Measurements from ENCODE around the gene PDE8A.

The PDE8A gene

DNA sequence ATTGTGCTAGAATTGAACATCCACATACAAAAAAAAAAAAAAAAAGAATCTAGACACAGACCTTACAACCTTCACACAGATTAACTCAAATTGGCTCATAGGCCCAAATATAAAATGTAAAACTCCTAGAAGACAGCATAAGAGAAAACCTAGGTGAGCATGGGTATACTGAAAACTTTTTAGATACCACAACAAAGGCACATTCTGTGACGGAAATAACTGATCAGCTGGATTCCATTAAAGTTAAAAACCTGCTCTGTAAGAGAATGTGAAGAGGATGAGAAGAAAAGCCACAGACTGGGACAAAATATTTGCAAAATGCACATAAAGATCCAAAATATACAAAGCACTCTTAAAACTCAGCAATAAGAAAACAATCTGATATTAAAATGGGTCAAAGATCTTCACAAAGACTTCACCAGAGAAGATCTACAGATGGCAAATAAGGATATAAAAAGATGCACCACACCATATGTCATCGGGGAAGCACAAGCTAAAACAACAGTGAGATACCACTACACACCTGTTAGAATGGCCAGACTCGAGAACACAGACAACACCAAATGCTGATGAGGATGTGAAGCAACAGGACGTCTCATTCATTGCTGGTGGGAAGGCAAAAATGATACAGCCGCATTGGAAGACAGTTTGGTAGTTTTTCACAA lies 167.9 kb downstream of the PDE8A start:
- no peak overlapping the region for H4K8ac ChIP-seq (ENCODE audit: low read depth, low read length)
- no peaks in the 10 kb centered on the region for H3K79me1 ChIP-seq (ENCODE audit: low read length)
- no peaks in the 10 kb centered on the region for H3K36me3 ChIP-seq (ENCODE audit: control insufficient read depth, insufficient read depth, low read length)
- no peaks in the 10 kb centered on the region for H3K27me3 ChIP-seq (ENCODE audit: insufficient read depth, low read length, poor library complexity)
- no CpG with 5 or more reads among the region's 5 CpGs for WGBS (ENCODE audit: extremely low coverage, insufficient coverage, low lambda C conversion rate)
- no peak overlapping the region for H2BK5ac ChIP-seq (ENCODE audit: low read length)
- H3K27ac ChIP-seq (ENCODE audit: low read depth, low read length), result no peak overlapping the region
- no peak overlapping the region for H3K4me2 ChIP-seq (ENCODE audit: low read length)
- H2AK5ac ChIP-seq (ENCODE audit: low read length), result no peak overlapping the region
- no peak for DNase-seq
- H3K4me3 ChIP-seq (ENCODE audit: low read length), result no peak overlapping the region
- no peak overlapping the region for H3K56ac ChIP-seq (ENCODE audit: low read length)
- no peak overlapping the region for H2BK15ac ChIP-seq (replicated peaks; ENCODE audit: low read depth)
- no peaks in the 10 kb centered on the region for H3K4me1 ChIP-seq (ENCODE audit: control insufficient read depth, low read depth, low read length)
- H3K9ac ChIP-seq (ENCODE audit: low read length), result no peak overlapping the region
- H3K79me2 ChIP-seq (ENCODE audit: control insufficient read depth, insufficient read depth, low read length), result no peaks in the 10 kb centered on the region
- H4K5ac ChIP-seq (ENCODE audit: low read length), result no peak overlapping the region
- no peak overlapping the region for H3K18ac ChIP-seq (ENCODE audit: low read length)
- no peak overlapping the region for H2BK120ac ChIP-seq (ENCODE audit: low read depth, low read length)
- no peak overlapping the region for H3K23ac ChIP-seq (ENCODE audit: low read length)
- H3K4ac ChIP-seq (ENCODE audit: low read depth, low read length), result no peak overlapping the region

DNA sequence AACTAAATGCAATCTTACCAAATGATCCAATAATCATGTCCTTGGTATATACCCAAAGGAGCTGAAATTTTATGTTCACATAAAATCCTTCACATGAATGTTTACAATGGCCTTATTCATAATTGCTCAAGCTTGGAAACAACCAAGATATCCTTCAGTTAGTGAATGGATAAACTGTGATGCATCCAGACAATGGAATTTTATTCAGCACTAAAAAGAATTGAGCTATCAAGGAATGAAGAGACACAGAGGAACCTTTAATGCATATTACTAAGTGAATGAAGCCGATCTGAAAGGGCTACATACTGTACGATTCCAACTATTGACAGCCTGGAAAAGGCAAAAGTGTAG lies 168.4 kb downstream of the PDE8A start:
- no peaks in the 10 kb centered on the region for H3K27me3 ChIP-seq (ENCODE audit: insufficient read depth, low read length, poor library complexity)
- H3K18ac ChIP-seq (ENCODE audit: low read length), result no peak overlapping the region
- no peaks in the 10 kb centered on the region for H3K4me1 ChIP-seq (ENCODE audit: control insufficient read depth, low read depth, low read length)
- H3K23ac ChIP-seq (ENCODE audit: low read length), result no peak overlapping the region
- WGBS (ENCODE audit: extremely low coverage, insufficient coverage, low lambda C conversion rate), result no CpG with 5 or more reads among the region's 2 CpGs
- H3K79me2 ChIP-seq (ENCODE audit: control insufficient read depth, insufficient read depth, low read length), result no peaks in the 10 kb centered on the region
- H3K56ac ChIP-seq (ENCODE audit: low read length), result no peak overlapping the region
- DNase-seq, result no peak
- no peak overlapping the region for H3K9ac ChIP-seq (ENCODE audit: low read length)
- no peak overlapping the region for H3K4me3 ChIP-seq (ENCODE audit: low read length)
- no peak overlapping the region for H3K27ac ChIP-seq (ENCODE audit: low read depth, low read length)
- no peak overlapping the region for H2BK5ac ChIP-seq (ENCODE audit: low read length)
- H2AK5ac ChIP-seq (ENCODE audit: low read length), result no peak overlapping the region
- no peak overlapping the region for H4K5ac ChIP-seq (ENCODE audit: low read length)
- H3K36me3 ChIP-seq (ENCODE audit: control insufficient read depth, insufficient read depth, low read length), result no peaks in the 10 kb centered on the region
- H3K79me1 ChIP-seq (ENCODE audit: low read length), result no peaks in the 10 kb centered on the region
- H2BK15ac ChIP-seq (replicated peaks; ENCODE audit: low read depth), result no peak overlapping the region
- no peak overlapping the region for H3K4me2 ChIP-seq (ENCODE audit: low read length)
- H3K4ac ChIP-seq (ENCODE audit: low read depth, low read length), result no peak overlapping the region
- no peak overlapping the region for H2BK120ac ChIP-seq (ENCODE audit: low read depth, low read length)
- H4K8ac ChIP-seq (ENCODE audit: low read depth, low read length), result no peak overlapping the region

DNA sequence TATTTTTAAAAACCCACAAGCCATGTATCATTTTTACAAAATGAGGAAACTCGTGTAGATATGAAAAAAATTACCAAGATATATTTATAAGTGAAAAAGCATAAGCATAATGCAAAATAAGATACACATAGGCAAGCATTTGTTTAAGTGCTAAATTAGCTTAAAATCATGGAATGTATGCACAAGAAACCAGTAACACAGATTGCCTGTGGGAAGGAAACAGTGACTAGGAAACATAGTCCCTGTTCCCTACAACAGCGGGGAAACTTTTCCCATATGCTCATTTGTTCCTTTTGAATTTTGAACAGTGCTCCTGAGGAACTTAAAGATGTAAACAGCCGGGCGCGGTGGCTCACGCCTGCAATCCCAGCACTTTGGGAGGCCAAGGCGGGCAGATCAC lies 169.5 kb downstream of the PDE8A start:
- WGBS (ENCODE audit: extremely low coverage, insufficient coverage, low lambda C conversion rate), result no CpG with 5 or more reads among the region's 7 CpGs

DNA sequence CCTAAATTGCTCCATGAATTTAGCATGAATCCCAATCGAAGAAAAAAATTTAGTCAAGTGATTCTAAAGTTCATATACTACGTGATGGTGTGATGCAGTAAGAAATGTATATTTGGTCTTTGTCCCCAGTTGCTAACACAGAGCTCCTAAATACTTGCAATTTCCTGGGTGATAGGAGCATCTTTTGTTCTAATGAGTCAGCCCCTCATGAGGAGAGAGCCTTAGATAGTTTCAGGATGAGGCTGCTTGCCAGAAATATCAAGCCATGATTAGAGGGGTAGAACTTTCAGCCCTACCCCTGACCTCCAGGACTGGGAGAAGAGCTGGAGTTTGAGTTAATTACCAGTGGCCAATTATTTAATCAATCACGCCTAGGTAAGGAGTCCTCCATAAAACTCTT lies 170.2 kb downstream of the PDE8A start:
- Histone ChIP-seq H2BK5ac (ENCODE audit: low read length) (no peak overlapping the region), H3K4ac (ENCODE audit: low read depth, low read length) (no peak overlapping the region), H3K36me3 (ENCODE audit: control insufficient read depth, insufficient read depth, low read length) (no peaks in the 10 kb centered on the region), H3K4me1 (ENCODE audit: control insufficient read depth, low read depth, low read length) (no peaks in the 10 kb centered on the region), H3K9ac (ENCODE audit: low read length) (no peak overlapping the region), H3K23ac (ENCODE audit: low read length) (no peak overlapping the region), H4K8ac (ENCODE audit: low read depth, low read length) (no peak overlapping the region), H3K4me3 (ENCODE audit: low read length) (no peak overlapping the region), H2BK15ac (replicated peaks; ENCODE audit: low read depth) (no peak overlapping the region), H3K27ac (ENCODE audit: low read depth, low read length) (no peak overlapping the region), H3K18ac (ENCODE audit: low read length) (no peak overlapping the region), H4K5ac (ENCODE audit: low read length) (no peak overlapping the region), H3K56ac (ENCODE audit: low read length) (no peak overlapping the region), H3K79me2 (ENCODE audit: control insufficient read depth, insufficient read depth, low read length) (no peaks in the 10 kb centered on the region), H3K4me2 (ENCODE audit: low read length) (no peak overlapping the region), H3K27me3 (ENCODE audit: insufficient read depth, low read length, poor library complexity) (no peaks in the 10 kb centered on the region), H2BK120ac (ENCODE audit: low read depth, low read length) (no peak overlapping the region), H2AK5ac (ENCODE audit: low read length) (no peak overlapping the region), H3K79me1 (ENCODE audit: low read length) (no peaks in the 10 kb centered on the region)
- WGBS (ENCODE audit: extremely low coverage, insufficient coverage, low lambda C conversion rate), result no CpG with 5 or more reads among the region's 3 CpGs
- DNase-seq, result peak; percentile 48

More for the DNA sequence above, 169.5 kb downstream of the PDE8A start:
- Histone ChIP-seq H3K56ac (ENCODE audit: low read length) (no peak overlapping the region), H3K23ac (ENCODE audit: low read length) (no peak overlapping the region), H2BK120ac (ENCODE audit: low read depth, low read length) (no peak overlapping the region), H3K27ac (ENCODE audit: low read depth, low read length) (no peak overlapping the region), H3K27me3 (ENCODE audit: insufficient read depth, low read length, poor library complexity) (no peaks in the 10 kb centered on the region), H3K4me3 (ENCODE audit: low read length) (no peak overlapping the region), H3K18ac (ENCODE audit: low read length) (no peak overlapping the region), H3K79me1 (ENCODE audit: low read length) (no peaks in the 10 kb centered on the region), H3K4me2 (ENCODE audit: low read length) (no peak overlapping the region), H3K9ac (ENCODE audit: low read length) (no peak overlapping the region), H2AK5ac (ENCODE audit: low read length) (no peak overlapping the region), H3K79me2 (ENCODE audit: control insufficient read depth, insufficient read depth, low read length) (no peaks in the 10 kb centered on the region), H2BK15ac (replicated peaks; ENCODE audit: low read depth) (no peak overlapping the region), H2BK5ac (ENCODE audit: low read length) (no peak overlapping the region), H3K4ac (ENCODE audit: low read depth, low read length) (no peak overlapping the region), H4K5ac (ENCODE audit: low read length) (no peak overlapping the region), H3K4me1 (ENCODE audit: control insufficient read depth, low read depth, low read length) (no peaks in the 10 kb centered on the region), H3K36me3 (ENCODE audit: control insufficient read depth, insufficient read depth, low read length) (no peaks in the 10 kb centered on the region), H4K8ac (ENCODE audit: low read depth, low read length) (no peak overlapping the region)
- DNase-seq, result no peak

DNA sequence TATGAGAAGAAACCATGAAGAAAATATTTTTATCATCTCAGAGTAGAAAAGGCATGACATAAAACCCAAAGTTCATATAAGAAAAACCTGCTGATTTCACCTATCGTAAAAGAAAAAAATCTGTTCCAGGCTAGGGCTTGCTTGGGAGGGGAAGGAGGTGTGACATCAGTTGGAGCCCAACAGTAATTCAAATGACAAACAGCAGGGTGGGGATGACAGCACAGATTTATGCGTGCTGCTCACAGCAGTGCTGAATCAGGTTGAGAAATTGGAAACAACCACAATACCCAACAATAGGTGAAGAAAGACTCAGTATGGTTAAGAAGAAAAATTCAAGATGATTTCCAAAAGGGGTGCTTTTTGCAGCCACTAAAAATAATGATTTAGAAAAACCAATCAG lies 172.4 kb downstream of the PDE8A start:
- H3K56ac ChIP-seq (ENCODE audit: low read length), result no peak overlapping the region
- no peak overlapping the region for H3K9ac ChIP-seq (ENCODE audit: low read length)
- H3K79me2 ChIP-seq (ENCODE audit: control insufficient read depth, insufficient read depth, low read length), result no peaks in the 10 kb centered on the region
- no peak overlapping the region for H3K4me3 ChIP-seq (ENCODE audit: low read length)
- no peaks in the 10 kb centered on the region for H3K27me3 ChIP-seq (ENCODE audit: insufficient read depth, low read length, poor library complexity)
- peak; percentile 53 for DNase-seq
- H3K36me3 ChIP-seq (ENCODE audit: control insufficient read depth, insufficient read depth, low read length), result no peaks in the 10 kb centered on the region
- H4K8ac ChIP-seq (ENCODE audit: low read depth, low read length), result no peak overlapping the region
- H3K27ac ChIP-seq (ENCODE audit: low read depth, low read length), result no peak overlapping the region
- no peak overlapping the region for H3K23ac ChIP-seq (ENCODE audit: low read length)
- no peaks in the 10 kb centered on the region for H3K79me1 ChIP-seq (ENCODE audit: low read length)
- no CpG with 5 or more reads among the region's 2 CpGs for WGBS (ENCODE audit: extremely low coverage, insufficient coverage, low lambda C conversion rate)
- no peak overlapping the region for H2BK15ac ChIP-seq (replicated peaks; ENCODE audit: low read depth)
- no peak overlapping the region for H2BK5ac ChIP-seq (ENCODE audit: low read length)
- H3K4me2 ChIP-seq (ENCODE audit: low read length), result no peak overlapping the region
- no peak overlapping the region for H3K4ac ChIP-seq (ENCODE audit: low read depth, low read length)
- H3K4me1 ChIP-seq (ENCODE audit: control insufficient read depth, low read depth, low read length), result no peaks in the 10 kb centered on the region
- H3K18ac ChIP-seq (ENCODE audit: low read length), result no peak overlapping the region
- H2AK5ac ChIP-seq (ENCODE audit: low read length), result no peak overlapping the region
- no peak overlapping the region for H2BK120ac ChIP-seq (ENCODE audit: low read depth, low read length)
- no peak overlapping the region for H4K5ac ChIP-seq (ENCODE audit: low read length)

DNA sequence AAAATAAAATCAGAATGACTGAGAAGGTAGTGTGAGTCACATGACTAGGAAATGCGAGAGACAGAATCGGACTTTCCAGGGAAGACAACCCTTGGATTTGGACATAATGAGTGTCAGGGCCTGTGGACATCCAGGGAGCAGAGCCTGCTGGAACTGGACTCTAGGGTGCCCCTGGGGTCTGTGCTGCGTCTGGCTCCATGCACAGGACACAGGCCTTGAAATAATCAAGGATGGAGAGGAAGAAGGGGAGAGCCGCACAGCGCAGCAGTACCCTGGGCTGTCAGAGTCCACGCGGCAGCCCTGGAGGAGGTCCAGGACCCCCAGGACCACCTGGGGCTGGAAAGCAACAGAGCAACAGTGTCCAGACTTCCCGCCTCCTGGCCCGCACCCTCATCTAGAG lies 173.7 kb downstream of the PDE8A start:
- no peak overlapping the region for H3K4me2 ChIP-seq (ENCODE audit: low read length)

More for the DNA sequence above, 173.7 kb downstream of the PDE8A start:
- Histone ChIP-seq H3K4ac (ENCODE audit: low read depth, low read length) (no peak overlapping the region), H2BK120ac (ENCODE audit: low read depth, low read length) (no peak overlapping the region), H2BK15ac (replicated peaks; ENCODE audit: low read depth) (no peak overlapping the region), H3K36me3 (ENCODE audit: control insufficient read depth, insufficient read depth, low read length) (no peaks in the 10 kb centered on the region), H4K8ac (ENCODE audit: low read depth, low read length) (no peak overlapping the region), H3K18ac (ENCODE audit: low read length) (no peak overlapping the region), H2AK5ac (ENCODE audit: low read length) (no peak overlapping the region), H3K4me1 (ENCODE audit: control insufficient read depth, low read depth, low read length) (no peaks in the 10 kb centered on the region), H3K56ac (ENCODE audit: low read length) (no peak overlapping the region), H2BK5ac (ENCODE audit: low read length) (no peak overlapping the region), H4K5ac (ENCODE audit: low read length) (no peak overlapping the region), H3K9ac (ENCODE audit: low read length) (no peak overlapping the region), H3K23ac (ENCODE audit: low read length) (no peak overlapping the region), H3K79me1 (ENCODE audit: low read length) (no peaks in the 10 kb centered on the region), H3K79me2 (ENCODE audit: control insufficient read depth, insufficient read depth, low read length) (no peaks in the 10 kb centered on the region), H3K4me3 (ENCODE audit: low read length) (no peak overlapping the region), H3K27ac (ENCODE audit: low read depth, low read length) (no peak overlapping the region), H3K27me3 (ENCODE audit: insufficient read depth, low read length, poor library complexity) (no peaks in the 10 kb centered on the region)
- DNase-seq, result no peak
- WGBS (ENCODE audit: extremely low coverage, insufficient coverage, low lambda C conversion rate), result no CpG with 5 or more reads among the region's 9 CpGs

All from mesendoderm (in vitro differentiated cells).